HG03025 (cell line): ENCODE data around the gene SEC11A.

Experiments used
- ATAC-seq: cut with Tn5 transposase; IDR thresholded peaks from one replicate; pipeline ENCODE4 v1.9.1; 2021; ENCODE audit warnings: mild to moderate bottlenecking, moderate library complexity; ENCODE audit not compliant: unreplicated experiment, low FRiP score

SEC11A gene

DNA sequence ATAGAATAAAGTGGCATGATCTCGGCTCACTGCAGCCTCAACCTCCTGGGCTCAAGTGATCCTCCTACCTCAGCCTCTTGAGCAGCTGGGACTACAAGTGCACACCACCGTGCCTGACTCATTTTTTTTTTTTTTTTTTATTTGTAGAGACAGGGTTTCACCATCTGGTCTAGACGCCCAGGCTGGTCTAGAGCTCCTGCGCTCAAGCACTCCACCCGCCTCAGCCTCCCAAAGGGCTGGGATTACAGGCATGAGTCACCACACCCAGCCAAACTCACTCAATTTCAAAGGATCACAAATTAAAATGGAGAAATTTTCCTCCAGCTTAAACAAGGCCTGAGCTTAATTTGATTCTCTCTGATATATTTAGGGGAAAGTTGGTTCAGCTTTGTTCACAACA, 30.6 kb downstream of the SEC11A start:
- no peak for ATAC-seq

DNA sequence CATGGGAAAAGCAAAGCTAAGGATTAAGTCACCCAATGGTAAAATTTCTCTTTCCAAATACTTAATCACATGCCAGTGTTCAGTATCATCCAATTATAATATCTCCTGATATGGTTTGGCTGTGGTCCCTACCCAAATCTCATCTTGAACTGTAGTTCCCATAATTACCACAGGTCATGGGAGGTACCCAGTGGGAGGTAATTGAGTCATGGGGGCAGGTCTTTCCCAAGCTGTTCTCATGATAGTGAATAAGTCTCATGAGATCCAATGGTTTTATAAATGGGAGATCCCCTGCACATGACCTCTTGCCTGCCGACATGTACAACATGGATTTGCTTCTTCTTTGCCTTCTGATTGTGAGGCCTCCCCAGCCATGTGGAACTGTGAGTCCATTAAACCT, 31.8 kb downstream of the SEC11A start:
- no peak for ATAC-seq

DNA sequence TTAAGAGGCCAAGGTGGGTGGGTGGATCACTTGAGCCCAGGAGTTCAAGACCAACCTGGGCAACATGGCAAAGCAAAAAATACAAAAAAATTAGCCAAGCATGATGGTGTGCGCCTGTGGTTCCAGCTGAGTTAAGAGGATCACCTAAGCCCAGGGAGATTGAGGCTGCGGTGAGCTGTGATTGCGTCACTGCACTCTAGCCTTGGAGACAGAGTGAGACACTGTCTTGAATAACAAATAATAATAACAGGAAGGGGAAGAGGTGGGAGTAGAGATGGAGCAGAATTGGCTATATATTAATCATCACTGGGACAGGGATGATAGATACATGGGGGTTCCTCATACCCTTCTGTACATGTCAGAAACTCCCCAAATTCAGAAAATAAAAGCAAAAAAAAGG, 34.1 kb downstream of the SEC11A start:
- ATAC-seq, result no peak

DNA sequence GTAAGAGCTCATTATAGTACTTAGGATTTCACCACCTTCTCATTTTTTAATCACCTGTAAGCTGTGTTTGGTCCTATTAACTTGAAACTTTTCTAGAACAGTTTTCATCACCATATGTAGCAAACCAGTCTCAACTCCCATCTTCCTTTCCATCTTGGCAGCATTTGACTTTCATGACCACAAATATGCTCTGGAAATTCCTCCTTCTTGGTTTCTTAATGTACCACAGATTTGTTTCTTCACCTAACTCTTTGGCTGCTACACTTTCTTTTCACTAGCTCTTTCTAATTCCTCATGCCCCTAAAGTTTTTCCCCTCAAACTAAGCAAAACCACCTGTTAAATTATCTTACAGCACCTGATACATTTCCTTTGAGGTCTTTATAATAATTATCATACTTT, 44.7 kb downstream of the SEC11A start:
- no peak for ATAC-seq

DNA sequence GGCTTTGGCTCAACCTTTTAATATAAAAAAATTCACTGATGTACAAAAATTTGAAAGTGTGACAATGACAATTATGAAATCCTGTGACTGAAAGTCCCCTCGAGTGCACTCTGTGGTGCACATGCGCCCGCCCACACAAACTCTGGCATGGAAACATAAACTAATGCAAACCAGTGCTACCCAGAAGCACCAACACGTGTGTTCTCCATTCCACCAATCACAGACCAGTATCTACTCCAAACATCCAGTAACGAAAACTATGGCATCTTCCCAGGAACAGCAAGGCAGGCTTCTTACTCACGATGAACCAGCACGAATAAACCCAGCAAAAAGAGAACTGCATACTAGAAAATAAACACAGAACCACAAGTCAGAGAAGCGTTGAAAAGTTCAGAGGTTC, 46.2 kb downstream of the SEC11A start:
- no peak for ATAC-seq

DNA sequence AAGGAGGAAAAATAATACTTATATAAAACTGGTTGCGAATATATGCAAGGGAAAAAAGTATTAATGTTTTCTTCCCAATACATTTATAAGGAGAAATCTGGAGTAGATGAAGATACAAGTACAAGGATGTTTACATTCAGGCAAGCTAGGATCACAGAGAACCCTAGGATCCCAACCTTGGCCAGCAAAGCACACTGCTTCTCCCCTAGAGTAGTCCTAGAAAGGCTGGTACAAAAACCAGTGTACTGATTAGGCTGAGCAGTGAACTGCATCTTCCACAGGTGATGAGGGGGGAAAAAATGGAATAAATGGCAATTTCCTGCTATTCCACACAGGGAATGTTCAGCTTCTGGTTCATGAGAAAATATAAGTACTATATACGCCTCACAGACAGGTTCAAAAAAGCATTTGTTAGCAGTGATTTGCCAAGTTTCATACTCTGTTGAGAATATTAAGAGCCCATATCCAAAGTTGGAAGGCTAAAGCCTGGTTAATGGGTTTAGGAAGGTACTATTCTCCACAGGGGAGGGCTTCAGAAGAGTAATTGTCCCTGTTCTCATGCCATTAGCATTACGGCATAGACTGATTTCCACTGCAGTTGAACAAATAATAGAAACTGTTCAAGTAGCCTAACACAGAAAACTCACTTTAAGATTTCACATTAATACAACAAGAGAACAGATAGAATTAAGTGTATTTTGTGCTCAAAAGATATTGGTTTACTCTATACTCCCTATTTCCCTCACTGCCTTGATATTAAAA, 47.5 kb downstream of the SEC11A start:
- ATAC-seq, result no peak

DNA sequence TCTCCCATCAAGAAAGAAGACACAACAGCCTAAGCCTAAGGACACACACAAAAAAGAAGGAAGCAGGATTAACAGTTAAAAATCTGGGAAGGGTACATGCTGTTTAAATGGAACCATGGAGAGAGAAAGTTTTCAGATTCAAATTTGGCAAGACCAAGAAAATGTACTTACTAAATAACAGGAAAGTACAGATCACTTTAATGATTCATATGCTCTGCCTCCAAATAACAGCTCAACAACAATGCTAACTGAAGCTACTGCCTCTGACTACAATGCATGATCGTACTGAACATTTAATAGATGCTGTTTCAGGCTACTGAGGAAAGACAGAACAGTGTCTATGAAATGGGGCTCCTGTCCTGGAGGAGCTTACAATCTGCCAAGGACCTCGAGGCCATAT, 49.6 kb downstream of the SEC11A start:
- no peak for ATAC-seq

DNA sequence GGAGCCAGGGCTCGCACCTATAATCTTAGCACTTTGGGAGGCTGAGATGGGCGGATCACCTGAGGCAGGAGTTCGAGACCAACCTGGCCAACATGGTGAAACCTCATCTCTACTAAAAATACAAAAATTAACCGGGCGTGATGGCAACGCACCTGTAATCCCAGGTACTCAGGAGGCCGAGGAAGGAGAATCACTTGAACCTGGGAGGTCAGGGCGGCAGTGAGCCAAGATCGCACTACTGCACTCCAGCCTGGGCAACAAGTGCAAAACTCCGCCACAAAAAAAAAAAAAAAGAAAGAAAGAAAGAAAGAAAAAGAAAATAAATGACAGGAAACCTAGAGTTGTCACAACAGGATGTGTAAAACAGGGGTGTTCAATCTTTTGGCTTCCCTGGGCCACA, 54.9 kb downstream of the SEC11A start:
- ATAC-seq, result no peak

DNA sequence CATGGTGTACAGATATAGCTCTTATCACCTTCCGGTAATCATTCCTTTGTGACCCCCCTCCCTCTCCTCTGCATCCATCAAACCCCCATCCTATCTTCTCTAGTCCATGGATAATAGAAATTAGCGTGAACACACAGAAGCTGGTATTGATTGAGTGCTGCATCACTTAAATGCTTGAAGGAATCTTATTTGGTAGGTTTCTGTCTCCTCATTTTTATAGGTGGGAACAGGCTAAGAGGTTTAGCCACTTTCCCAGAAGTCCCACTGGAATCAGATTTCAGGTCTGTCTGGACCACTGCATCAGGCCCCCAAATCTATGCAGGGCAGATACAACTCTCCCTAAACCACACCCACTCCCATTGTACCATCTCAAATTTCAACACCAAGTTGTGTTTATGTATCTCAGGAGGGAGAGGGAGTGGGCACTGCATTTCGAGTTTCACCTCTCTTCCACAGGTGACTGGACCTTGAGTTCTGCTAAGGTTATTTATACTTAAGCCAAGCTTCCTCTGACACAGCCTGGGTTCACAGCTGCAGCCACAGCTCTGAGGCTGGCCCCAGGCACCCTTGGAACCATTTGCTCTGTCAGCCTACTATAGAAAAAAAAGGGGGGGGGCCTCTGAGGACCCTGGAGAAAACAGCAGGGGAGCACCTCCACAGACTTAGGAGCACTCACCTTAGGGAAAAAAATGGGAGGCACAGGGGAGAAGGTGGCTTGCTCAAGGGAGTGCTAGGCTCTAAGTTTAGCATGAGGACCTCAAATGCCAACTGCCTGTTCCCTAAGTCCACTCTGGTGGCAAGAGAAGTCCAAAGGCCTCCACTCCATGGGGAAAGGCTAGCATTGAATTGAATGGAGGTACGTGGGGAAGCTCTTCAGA, 55.8 kb downstream of the SEC11A start:
- no peak for ATAC-seq

DNA sequence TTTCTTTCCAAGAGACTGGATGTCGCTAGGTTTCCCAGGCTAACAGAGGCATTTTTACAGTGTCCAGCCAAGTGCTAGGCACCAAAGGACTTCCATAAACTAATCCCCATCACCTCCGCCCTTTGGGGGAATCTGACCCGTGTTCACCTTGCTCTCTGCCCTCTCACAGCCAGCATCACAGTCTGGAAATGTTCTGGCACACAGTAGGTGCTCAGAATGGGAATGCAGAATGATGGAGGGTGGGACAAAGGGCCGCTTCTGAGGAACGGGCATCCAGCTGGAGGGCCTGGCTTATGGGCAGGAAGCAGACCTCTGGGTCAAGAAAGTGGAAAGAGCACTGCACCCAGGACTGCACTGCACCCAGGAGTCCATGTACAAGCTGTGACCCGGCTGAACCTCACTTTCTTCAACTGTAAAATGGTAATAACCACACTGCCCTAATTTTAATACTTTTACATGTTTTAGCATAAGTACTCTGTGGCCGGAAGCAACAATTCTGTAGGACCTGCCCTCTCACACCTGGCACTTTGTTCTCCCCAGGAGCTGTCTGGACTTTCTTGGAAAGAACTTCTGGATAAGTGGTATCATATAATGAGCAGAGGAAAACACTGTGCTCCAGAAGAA, 57.0 kb downstream of the SEC11A start:
- no peak for ATAC-seq

DNA sequence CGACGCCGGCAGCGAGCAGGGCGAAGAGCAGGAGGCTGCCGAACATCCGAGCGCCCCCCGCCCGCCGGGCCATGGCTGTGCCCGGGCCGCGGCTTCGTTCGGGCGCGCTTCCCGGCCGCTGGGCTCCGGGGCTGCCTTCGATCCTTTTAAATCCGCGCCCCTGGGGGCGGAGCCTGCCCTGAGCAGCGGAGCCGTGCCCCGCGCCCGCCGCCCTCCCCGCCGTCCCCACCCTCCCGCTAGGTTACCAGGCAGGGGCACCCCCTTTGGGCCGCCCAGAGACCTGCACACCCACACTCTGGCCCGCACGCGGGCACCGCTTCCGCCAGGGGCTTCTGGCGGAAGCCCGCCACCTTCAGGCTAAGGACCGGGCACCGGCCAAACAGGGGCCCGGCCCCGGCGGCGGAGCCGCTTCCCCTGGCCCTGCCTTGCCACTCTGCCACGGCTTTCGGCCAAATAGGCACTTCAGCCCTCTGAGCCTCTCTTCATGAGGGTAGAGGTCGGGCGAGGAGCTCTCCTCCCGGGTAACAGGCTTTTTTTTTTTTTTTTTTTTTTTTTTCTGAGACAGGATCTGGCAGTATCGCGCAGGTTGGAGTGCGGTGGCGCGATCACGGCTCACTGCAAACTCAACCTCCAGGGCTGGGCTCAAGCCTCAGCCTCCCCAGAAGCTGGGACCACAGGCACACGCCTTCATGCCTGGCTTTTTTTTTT, 57.7 kb downstream of the SEC11A start, which contains the start of gene NMB:
Gene NMB (minus strand): TSS at position 120 of the 708 bp plus-strand sequence. CDS start 47 bp downstream, at position 73.
- peak; percentile 32 for ATAC-seq

DNA sequence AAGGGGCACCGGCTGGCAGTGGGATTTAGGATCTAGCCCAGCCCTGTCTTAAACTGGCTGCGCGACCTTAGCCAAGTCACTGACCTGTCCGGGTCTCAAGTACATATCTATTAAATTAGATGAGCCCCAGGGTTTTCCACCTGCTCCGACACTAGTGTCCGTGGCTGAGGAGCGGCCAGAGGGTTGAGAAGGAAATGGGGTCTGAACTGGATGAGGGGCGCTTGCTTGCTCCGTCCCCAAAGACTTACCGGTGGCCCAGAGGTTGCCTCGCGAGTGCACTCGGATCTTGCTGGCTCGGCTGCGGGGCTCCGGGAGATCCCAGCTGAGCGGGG, 58.2 kb downstream of the SEC11A start:
- no peak for ATAC-seq

DNA sequence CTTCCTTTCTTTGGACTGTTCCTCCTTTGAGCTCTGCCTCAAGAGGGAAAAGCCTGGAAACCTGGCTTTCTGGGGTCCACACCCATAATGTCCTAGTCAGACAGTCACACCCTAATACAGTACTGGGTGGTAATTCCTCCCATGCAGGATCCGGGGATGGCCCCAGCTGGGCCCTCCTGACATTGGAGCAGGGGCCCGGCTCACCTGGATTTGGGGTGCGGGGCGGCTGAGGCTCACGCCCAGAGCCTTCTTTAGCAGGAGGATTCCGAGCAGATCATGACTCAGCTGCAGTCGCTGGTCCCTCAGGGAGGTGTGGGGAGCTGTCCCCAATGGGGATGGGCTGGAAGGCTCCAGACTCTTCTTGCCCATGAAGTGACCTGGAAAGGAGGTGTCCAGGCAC, 59.0 kb downstream of the SEC11A start:
- ATAC-seq, result no peak

DNA sequence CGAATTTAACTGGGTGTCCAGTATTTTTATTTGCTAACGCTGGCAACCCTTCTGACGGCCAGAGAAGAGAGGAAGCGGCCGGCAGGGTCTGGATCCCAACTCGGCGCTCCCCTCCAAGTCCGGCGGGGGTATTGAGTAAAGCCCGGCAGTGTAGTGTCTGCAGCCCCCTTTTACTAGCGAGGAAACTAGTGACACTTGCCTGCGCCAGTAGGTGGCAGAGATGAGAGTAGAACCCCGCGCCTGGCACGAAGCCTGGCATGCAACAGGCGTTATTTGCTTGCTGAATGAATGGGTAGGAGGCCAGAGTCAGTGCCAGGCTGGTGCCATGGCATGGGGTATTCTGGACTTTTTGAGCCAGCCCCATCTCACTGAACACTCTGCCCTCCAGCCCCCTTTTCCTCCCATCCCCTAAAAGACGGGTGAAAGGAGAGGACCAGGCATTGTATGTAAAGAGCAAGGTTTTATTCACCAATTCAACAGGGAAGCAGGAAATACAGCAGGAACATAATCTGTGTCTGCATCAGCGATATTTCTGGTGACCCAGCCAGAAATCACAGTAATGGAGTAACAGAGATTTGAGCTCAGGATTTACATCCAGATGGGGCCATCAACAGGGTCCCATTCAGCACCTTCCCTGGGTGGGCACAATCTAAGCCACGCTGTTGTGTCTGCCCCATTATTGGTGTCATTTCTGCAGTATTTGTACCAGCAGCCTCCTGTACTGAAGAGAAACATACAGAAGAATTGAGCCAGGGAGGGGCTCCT, 61.1 kb downstream of the SEC11A start:
- ATAC-seq, result peak; percentile 34

DNA sequence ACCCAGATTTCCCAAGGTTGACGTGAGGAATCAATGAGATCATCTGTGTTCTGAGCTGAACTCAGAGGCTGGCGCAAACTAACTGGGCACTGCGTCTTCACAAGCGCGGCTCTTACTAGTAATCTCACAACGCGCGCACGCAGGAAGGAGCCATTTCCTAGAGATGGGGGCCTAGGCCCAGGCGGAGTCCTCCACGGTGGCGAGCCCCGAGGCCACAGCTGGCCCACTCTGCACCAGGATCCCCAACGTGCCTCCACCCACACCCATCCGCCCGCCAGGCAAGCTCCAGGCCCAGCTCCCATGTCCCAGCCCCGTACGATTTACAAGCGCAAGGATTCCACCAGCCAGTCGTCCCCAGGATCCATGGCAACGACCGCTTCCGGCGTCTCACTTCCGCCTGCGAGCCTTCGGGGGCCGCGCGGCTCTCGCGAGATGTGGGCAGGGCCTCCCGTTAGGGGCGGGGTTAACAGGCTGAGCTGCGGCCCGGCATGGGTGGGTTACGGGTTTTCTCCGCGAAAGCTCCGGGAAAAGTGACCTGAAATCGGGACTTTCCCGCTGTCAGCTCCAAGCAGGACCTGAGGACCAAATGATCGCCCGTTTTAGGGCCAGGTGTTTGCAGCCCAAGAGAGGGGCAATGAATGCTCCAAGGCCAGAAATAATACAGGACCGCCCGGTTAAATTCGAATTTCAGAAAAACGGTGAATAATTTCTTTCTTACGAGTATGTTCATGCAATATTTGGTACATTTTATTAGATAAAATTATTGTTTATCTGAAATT, 61.8 kb downstream of the SEC11A start, which contains the start of gene WDR73:
Gene WDR73 (minus strand): TSS at position 374 of the 779 bp plus-strand sequence. CDS start 9 bp downstream, at position 365.
- peak; percentile 88 for ATAC-seq

DNA sequence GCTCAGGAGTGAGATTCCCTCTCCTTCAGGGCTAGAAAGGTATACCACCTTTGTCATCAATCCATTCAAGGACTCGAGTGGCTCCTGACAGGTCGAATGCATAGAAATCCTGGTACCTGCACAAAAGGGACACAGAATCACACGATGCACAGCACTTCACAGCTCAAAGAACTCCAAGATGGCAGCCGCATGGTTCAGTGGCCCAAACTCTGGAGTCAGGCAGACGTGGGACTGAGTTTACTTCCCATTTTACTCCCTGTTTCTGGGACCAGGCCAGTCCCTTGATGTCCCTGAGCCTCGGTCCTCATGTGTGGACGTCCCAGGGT, 62.4 kb downstream of the SEC11A start:
- no peak for ATAC-seq

DNA sequence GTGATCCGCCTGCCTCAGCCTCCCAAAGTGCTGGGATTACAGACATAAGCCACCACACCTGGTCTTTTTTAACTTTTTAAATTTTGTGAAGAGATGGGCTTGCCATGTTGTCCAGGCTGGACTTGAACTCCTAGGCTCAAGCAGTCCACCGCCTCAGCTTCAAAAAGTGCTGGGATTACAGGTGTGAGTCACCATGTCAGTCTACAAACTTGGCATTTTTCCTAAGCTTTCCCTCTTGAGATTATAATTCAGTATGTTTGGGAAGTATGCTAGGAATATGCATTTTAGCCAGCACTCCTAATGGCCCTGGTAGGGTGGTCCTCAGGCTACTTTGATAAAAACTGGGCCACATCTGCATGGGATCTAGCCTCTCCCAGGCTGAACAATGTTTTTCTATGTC, 66.2 kb downstream of the SEC11A start:
- no peak for ATAC-seq

DNA sequence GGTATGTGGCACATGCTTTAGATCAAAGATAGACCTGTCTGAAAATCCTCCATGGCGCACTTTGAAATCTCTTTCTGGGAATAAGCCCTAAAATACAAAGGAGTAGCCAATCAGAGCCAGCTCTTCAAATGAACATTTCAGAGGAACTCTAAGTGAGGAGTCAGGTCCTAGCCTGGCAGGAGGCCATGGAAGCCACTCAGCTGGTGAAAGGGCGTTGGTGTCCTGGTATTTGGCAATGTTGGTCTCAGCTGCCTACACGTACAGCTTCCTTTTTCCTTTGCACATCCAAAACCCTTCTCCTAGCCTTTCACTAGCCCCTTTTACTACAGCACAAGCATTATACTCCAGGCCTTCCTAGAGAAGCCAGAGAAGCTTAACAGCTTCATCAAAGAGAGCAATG, 67.4 kb downstream of the SEC11A start:
- no peak for ATAC-seq

DNA sequence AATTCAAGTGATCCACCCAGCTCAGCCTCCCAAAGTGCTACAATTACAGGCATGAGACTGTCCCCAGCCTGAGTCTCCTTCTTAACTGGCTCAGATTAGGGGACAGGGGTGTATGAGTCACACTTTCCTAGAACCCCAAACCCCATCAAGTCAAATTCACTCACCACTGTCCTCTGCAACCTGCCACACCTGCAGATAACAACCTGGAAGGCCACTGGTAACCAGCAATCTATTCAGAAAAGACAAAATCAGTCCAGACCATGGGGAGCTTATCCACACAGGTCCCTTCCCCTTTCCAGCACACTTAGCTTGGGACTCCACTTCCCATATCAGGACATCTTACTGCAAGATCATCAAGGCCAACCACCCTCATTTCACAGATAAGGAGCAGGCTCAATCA, 68.2 kb downstream of the SEC11A start:
- ATAC-seq, result no peak
